Measurements from ENCODE around the gene DNAJC16.
"Not testable (repeated sequence)": the region's sequence is repeated elsewhere in the genome, so short reads cannot be mapped to it uniquely, and the experiment has no call there.

Gene DNAJC16

DNA sequence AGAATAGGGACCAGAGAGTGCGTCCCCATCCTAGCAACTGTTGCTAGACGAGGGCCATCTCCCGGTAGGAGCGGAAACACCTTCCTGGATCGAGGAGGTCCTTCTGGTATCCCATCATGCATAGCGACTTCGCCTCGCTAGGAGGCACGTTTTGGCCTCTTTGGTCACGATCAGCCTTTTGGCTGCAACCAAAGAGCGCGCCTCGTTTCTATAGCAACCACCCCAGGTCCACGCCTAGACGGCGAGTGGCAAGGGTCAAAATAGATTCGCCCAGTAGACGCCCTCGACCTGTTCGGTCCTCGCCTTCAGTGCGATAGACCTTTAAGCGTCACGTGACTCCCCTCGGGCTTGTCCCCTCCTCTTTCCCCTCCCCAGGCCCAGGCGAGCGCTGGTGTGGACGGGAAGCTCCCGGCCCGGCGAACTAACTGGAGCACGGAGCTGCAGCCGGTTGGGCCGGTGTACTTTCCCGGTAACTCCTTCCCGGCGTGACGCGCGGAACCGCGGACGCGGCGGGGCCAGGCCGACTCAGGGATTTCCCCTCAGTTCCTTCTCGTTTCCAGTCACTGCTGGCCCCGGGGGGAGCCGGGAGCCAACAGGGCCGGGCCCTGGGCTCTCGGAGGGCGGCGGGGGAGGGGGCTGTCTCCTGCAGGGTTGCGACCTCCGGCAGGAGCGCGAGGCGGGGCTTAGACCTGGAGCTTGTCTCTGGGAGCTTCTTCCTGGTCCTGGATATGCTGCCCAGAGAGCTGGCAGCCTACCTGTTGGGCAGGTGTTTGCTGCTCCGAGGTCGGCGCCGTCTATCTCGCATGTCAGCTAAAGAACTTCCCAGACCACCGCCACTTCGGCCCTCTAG is at the start of gene DNAJC16:
Gene DNAJC16 (plus strand): TSS at position 359 of the 850 bp plus-strand sequence. CDS start 2,258 bp downstream, outside the sequence.
- DNase-seq, result peak; percentile 99 to 100 (median 100)

DNA sequence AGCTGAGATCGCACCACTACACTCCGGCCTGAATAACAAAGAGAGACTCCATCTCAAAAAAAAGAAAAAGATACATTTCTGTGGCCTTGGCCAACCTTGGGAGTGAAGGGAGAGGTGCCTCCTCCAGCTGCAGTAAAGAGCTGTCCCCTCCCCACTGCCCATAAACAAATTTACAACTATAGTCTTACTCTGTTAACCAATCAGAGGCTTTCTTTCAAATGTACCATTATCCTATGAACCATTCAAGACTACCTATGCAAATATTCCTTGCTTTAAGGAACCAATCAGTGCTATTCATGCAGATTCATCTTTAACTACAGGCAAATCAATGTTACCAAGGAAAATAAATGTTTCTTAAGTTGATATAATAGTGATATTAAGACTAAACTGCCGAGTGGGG is 49.7 kb upstream of the DNAJC16 start:
- DNase-seq, result no peak

DNA sequence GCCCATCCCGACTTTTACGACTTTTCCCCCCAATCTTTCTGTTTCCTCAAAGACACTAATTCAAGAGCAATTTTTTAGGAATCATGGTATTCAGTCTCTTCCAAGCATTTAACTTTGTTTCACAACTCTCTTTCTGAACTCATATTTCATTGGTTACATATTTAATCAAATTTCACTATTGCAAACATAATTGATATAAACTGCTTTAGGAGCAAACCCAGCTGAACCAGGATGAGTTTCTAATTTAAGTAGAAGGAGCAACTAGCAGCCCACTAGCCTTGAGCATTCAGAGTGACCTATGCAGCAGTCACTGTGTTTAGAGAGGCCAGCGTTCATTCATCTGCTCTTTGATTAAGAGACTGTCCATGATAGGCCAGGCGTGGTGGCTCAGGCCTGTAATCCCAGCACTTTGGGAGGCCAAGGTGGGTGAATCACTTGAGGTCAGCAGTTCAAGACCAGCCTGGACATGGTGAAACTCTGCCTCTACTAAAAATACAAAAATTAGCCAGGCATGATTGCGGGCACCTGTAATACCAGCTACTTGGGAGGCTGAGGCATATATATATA is 48.9 kb upstream of the DNAJC16 start:
- no peak for DNase-seq

DNA sequence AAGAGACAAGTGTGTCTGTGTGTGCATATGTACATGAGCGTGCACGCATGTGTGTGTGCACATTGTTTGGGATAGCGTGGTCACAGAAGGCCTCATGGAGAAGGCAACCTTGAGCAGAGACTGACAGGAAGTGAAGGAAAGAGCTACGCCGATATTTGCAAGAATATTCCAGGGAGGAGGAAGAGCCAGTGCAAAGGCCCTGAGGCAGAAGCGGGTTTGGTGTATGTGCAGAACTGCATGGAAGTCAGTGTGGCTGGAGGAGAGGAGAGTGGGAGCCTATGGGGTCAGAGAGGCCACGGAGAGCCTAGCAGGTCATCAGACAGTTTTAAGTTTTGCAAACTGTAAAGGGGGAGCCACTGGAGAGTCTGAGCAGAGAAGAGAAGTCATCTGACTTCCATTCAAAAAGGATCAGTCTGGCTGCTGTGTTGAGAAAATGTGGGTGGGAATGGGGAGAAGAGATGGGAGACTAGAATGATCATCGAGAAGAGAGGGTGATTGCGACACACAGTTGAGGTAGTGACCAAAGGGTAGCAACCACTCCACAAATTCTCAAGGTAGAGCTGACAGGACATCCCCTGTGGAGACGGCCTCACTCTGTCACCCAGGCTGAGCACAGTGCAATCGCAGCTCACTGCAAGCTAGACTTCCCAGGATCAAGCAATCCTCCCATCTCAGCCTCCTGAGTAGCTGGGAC is 46.8 kb upstream of the DNAJC16 start:
- no peak for DNase-seq

DNA sequence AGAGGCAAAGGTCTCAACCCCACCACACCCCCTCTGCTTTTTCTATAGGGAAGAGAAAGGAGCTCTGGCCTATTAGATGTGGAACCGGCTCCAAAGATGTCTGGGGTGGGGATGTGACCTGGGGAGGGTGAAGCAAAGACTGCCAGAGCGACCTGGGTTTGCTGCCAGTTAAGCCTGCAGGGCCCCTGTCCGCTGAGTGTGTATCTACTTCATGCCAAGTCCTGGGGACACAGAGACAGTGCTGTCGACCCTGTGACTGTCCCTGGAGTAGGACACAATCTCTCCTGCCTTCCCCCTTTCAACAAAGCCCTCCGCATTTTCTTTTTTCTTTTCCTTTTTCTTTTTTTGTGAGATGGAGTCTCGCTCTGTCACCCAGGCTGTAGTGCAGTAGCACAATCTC is 44.2 kb upstream of the DNAJC16 start:
- DNase-seq, result not testable (repeated sequence)

DNA sequence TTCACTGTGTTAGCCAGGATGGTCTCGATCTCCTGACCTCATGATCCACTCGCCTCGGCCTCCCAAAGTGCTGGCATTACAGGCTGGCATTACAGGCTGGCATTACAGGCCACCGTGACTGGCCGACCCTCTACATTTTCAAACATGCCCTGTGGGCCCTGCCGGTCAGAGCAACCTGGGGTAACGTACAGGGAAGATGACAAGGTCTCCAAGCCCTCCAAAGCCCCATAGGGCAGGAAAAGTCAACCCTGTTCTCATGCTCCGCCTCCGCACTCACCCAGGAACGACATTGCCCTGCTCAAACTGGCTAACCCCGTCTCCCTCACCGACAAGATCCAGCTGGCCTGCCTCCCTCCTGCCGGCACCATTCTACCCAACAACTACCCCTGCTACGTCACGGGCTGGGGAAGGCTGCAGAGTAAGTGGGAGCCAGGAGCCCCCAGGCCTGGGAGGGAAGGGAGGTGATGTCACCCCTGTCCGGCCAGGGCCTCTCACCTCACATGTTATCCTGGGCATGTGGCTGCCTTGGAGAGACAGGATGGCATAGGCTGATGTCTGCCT is 43.6 kb upstream of the DNAJC16 start:
- DNase-seq, result not testable (repeated sequence)

DNA sequence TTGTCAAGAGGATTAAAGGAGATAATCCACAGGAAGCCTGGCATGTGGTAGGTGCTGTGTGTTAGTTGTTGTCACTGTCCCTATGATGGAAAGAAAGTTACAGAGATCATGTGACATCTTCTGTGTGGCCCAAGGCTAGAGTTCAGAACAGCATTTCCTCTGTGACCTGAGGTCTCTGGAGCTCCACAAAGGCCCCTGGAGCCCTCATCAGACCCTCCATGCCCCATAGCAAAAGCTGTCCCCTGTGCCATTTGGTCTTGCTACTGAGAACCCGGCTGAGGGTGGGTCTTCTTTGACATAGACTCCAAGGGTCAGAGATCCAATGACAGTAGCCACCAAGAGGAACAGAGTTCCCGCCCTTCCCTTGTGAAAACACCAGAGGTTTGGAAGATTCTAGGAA is 42.7 kb upstream of the DNAJC16 start:
- DNase-seq, result no peak

DNA sequence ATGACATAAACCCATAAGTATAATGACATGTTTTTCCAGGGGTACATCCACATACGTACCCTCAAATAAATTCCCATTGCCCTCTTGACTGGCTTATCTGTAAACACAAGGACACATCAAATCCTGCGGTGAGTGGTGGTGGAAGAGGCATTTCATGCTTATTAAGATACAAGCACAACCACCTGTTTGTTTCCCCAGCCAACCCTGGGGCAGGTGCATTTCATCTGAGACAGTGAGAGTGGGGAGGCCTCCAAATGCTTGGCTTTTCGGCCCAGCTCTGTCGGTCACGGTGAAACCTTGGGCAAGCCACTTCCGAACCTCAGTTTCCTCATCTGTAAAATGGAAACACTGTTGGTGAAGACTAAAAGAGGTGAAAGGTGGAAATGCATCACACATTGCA is 42.2 kb upstream of the DNAJC16 start:
- not testable (repeated sequence) for DNase-seq

DNA sequence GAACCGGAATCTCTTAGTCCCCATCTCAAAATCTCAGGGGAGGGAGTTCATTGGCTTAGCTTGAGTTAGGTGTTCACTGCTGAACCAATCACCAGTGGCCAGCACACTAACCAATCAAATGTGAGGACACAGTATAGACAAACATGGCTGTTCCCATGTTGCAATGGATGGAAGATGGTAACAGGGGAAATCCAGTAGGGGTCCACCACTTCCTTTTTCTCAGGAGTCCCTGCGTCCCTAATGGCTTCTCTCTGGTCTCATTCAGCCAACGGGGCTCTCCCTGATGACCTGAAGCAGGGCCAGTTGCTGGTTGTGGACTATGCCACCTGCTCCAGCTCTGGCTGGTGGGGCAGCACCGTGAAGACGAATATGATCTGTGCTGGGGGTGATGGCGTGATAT is 41.0 kb upstream of the DNAJC16 start:
- no peak for DNase-seq

DNA sequence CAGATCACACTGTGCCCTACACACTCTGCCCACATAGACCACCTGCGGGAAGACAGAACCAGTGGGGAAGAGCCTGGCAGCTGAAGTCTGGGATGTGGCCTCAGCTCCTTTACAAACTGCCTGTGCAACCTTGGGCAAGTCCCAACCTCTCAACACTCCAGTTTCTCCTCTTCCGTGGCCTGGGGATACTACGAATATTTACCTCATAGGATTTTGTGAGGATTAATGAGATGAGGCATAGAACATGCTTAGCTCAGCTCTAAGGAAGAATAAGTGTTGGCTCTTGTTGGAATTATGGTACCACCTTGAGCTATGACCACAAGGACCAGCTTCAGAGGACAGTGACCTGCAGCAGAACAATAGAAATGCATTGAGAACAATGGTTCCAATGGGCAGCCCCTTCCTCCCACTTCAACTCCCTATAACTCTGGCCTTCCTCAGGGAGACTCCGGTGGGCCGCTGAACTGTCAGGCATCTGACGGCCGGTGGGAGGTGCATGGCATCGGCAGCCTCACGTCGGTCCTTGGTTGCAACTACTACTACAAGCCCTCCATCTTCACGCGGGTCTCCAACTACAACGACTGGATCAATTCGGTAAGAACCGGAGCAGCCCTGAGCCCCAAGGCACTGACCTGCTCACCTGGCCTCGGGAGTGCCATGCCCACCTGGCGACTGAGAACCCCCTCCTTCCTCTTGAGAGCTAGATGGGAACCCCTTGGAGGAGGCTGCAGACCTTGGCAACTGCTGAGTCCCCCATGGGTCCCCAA is 39.6 kb upstream of the DNAJC16 start:
- DNase-seq, result not testable (repeated sequence)

DNA sequence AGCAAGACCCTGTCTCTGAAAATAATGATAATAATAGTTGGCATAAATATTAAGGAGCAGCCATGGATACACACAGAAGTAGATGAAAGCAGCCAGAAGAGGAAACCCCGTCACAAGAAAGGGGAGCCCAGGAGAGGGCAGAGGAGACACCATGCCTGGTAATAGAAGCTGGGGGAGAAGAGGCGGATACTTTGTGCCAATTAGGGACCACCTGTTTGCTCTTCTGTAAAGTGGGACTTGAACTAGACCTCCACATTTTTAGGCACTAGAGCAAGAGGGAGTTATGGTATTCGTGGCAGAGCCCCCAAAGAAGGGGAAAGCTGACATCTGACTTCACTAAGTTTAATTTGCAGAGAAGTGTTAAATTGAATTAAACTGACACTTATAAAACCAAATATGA is 38.3 kb upstream of the DNAJC16 start:
- DNase-seq, result no peak

DNA sequence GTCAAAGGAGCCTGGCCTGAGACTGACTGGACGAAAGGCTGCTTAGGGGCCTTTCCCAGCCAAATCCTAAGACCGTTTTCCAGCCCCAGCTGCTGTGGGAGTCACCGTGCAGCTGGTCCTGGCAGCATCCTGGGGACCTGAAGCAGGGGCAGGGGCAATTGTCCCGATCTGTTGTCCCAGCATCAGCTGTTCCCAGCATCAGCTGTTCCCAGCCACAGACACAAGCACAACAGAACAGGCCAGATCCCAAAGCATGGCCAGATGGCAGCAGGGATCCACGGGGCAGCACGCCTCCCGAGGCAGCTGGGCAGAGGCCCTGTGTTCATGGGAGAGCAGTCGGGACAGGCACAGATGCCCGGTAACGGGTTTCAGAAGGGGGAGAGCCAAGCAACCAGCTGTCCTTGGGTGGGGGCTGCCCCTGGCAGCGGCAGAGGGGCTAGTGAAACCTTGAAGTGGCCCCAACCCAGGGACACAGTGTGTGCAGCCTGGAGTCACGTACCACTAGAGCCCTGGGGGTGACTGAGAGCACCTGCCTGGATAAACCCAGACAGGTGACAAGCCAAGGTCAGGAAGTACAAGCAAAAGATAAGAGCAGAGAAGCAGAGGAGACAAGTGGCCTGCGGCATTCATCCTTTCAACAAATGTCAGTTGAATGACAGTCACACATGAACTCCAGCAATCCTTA is 37.5 kb upstream of the DNAJC16 start:
- peak; percentile 60 to 78 (median 63) for DNase-seq

DNA sequence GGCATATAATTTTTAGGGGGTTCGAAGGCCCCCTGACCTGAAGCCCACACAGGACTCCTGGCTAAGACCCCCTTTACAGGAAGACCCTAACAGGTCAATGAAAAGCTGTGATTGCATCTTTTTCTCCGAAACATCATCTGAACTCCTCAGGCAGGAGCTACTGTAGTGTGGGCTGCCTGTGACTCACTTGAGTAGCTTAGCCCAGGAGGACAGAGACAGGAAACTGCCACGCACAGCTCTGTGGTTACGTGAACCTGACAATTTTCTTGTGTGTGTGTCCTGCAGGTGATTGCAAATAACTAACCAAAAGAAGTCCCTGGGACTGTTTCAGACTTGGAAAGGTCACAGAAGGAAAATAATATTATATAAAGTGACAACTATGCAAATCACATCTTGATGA is 35.6 kb upstream of the DNAJC16 start:
- not testable (repeated sequence) for DNase-seq

DNA sequence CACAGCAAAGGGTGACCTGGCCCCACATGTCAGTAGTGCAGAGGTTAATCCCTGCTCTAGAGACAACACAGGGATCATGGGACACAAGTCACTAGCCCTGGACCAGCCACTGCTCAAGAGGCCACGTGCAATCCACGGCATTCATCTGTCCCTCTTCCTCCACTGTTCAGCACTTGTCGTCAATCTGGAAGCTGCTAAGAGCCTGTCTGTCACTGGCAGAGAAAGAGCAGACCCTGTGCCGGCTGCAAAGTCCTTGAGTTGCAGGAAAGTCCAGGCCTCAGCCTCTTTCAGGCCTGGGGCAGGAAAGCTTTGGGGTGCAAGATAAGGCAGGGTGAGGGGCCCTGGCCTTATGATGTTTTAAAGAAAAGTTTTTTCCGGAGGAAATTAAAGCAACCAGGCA is 34.1 kb upstream of the DNAJC16 start:
- no peak for DNase-seq

DNA sequence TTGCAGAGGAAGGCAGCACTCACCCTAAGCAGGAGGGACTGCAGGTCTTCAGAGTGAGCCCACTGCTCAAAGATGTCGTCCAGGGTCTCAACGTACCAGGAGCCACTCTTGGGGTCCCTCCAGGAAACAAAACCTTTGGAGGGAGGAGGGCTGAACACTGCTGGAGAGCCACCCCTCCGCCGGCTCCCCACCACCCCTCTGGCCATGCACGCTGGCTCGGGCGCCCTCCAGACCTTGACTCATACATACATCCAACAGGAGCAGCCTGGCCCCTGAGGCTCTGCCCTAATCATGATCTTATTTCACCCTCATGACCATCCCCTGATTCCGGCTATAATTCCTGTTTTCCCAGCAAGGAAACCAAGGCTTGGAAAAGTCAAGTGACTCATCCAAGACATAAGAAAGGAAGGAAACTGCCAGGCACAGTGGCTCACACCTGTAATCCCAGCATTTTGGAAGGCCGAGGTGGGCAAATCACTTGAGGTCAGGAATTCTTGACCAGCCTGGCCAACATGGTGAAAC is 32.7 kb upstream of the DNAJC16 start:
- no peak for DNase-seq

DNA sequence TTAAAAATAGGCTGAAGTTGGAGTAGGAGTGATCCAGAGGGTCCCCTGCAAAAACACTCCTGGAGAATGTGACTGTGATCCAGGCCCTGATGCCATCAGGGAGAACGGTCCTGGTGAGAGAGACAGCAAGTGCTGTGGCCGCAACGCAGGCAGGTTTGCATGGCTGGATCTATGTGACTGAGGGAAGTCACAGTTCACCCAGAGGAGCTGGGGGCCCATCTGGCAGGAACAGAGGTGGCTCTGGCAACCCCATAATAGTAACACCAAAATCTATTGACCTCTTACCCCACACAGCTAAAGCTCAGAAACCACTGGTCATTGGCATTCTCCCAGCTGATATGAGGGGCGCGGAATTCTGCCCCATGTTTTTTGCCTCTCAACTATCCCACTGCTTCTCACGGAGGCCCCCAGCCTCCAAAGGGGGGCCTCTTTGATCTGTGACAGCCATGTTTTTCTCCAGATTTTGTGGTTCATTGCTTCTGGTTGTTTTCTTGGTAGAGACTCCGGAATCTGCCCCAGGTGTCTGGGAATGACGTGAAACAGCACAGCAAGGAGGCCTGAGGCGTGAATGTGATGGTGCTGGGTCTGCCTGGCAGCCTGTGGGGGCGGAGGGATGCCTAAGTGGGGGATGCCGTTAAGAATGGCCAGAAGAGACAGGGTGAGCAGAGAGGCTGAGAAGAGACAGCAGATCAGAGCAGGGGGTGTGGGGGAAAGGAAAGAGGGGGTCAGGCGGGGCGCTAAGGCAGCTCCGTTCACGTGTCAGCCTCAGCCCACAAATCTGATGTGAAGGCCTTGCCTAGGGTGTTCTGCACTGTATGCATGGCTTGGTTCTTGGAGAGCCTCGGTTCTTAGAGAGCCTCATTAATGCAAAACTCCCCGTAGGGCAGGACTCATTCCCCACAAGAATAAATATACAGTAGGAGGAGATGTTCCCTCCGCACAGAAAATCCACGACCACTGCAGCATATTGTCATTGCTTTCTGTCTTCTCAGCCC is 26.2 kb upstream of the DNAJC16 start:
- no peak for DNase-seq

DNA sequence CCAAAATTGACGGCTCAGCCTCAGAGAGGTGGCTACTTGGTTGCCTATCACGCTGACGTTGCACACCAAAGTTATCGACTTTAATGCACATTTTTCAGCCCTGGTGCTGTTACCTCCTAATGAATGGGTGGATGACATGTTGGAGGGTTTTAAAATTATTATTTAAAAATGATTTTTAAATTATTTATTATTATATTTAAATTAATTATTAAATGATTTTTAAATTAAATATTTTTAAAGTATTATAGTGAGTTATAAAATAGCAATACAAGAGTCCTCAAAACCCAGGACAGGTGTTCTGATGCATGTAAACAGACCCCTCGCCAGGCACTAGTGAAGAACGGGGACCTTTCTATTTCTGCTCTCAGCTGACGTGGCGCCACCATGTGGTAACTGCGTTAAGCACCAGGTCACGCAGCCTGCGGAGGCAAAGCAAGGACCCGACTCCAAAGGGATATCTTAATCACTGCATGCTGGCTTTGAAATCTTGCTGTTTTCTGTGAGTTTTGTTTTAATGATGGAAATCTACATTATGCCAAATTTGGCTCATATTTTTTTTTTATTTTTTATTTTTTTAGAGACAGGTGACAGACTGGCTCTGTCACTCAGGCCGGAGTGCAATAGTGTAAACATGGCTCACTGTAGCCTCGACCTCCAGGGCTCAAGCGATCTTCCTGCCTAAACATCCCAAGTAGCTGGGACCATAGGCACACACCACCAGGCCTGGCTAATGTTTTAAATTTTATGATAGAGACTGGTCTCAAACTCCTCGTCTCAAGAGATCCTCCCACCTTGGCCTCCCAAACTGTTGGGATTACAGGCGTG is 25.2 kb upstream of the DNAJC16 start:
- peak; percentile 52 to 72 (median 60) for DNase-seq

DNA sequence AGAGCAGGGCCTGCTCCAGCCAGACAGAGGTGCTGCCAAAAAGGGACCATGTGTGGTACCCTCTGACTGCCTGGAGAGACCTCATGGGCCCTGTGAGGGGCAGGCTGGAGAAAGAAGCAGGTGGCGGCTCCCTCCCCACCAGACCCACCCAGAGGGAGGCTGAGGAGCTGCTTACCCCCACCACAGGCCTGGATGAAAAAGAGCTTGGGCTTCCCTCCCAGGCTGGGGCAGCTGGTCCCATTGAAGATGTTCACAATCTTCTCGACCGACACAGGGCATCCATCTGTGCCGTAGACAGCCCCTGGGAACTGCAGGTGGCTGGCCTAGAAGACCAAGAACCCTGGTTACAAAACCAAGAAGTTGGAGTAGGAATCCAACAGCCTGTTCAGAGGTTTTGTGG is 22.2 kb upstream of the DNAJC16 start:
- DNase-seq, result no peak

DNA sequence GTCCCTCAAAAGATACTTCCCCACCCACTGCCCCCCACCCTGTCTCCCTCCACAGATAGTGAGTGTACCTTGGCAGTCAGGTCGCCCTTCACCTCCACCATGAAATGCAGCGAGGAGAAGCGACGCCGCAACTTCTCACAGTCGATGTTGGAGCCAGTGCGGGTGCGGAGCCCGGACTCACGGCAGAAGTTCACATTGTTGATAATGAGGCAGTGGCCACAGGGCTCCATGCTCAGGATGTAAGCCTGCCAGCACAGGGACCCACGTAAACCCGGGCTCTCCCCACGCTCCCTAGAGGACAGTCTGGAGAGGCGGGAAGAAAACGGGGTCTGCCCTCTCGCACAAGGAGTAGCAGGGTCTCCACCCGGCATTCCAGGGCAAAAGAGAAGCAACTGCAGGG is 19.8 kb upstream of the DNAJC16 start:
- no peak for DNase-seq

DNA sequence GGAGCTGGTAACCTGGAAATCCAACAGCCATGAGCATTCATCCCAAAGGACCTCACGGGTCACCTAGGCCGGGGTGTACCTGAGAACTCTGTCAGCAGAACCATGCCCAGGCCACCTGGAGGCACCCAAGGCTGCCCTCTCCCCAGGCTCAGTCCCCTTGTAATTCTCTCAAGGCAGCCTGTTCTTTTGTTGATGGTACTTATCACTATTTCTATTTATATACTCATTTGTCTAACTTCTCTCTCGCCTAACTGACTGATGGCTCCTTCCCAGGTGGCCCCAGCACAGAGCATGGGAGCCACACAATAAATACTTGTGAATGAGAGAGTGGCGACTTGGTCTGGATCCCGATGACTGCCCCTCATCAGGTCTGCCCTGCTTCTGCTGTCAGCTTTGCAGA is 19.4 kb upstream of the DNAJC16 start:
- DNase-seq, result no peak

Data from NCI-H1417 (cell line).